K562 (cell line): Measurements from ENCODE around the gene BAD. TPM values are rescaled to one million over a fixed set of nuclear protein-coding genes. Genes with fewer than 3 reads are reported as not detected.

Source experiments
- FOXA3 ChIP-seq, 2 experiments: fragments of 450-650 bp in 1 of 2; sonication (generic) in 1 of 2; formaldehyde crosslinking; IDR thresholded peaks in 1 of 2; conservative IDR thresholded peaks in 1 of 2; 2 replicates each; pipeline versions ENCODE4 v1.4.0 to v1.8.0; 2020 to 2022; ENCODE audit warnings: mild to moderate bottlenecking in 2 of 2, missing genetic modification reagents in 1 of 2
- KLF6 ChIP-seq: fragments of 250-450 bp; sonication (Bioruptor Pico); IDR thresholded peaks from 2 replicates; pipeline ENCODE4 v1.4.0; 2020; ENCODE audit warnings: mild to moderate bottlenecking, moderate library complexity, borderline replicate concordance
- RFX1 ChIP-seq: fragments of 450-650 bp; IDR thresholded peaks from 2 replicates; pipeline ENCODE4 v1.6.1; 2016; ENCODE audit warnings: mild to moderate bottlenecking, moderate library complexity
- RFX5 ChIP-seq: IDR thresholded peaks from 2 replicates; pipeline ENCODE4 v1.6.1; 2011; ENCODE audit warnings: low read depth, mild to moderate bottlenecking, improper control_type of control experiment, low read length
- YBX1 ChIP-seq: fragments of 450-650 bp; IDR thresholded peaks from 2 replicates; pipeline ENCODE4 v1.7.1; 2016; ENCODE audit warnings: mild to moderate bottlenecking
- ZNF224 ChIP-seq: sonication (generic); formaldehyde crosslinking; IDR thresholded peaks from 2 replicates; pipeline ENCODE4 v1.8.0; 2022; ENCODE audit warnings: mild to moderate bottlenecking, missing genetic modification reagents
- polyA plus RNA-seq, 8 experiments: library from polyadenylated mRNA; depleted of rRNA in 4 of 8; stranded (reverse) in 5 of 8; unstranded in 3 of 8; fragments of >200 nt; fragmentation: Nextera tagmentation in 2 of 8; fragmentation: Illumina TruSeq in 1 of 8; extraction: Ambion mirVana in 2 of 8; extraction: Trizol in 1 of 8; gene quantifications; 2 replicates each; pipeline versions ENCODE4 v1.2.1 to v1.2.3, GENCODE V29; 2011 to 2014; ENCODE audit warnings: inconsistent platforms in 1 of 8, missing spikeins in 1 of 8
- total RNA-seq, 7 experiments: library from RNA; depleted of rRNA in 6 of 7; stranded (reverse); fragments of >200 nt in 6 of 7; fragmentation: Illumina TruSeq in 2 of 7; extraction: Trizol in 2 of 7; gene quantifications; 2 replicates each; pipeline versions ENCODE4 v1.2.1 to v1.2.3, GENCODE V29; 2011 to 2021; ENCODE audit warnings: low replicate concordance in 1 of 7
- TF ChIP-seq, protein P1 (sequence below): fragments of 450-650 bp; IDR thresholded peaks from 2 replicates; pipeline ENCODE4 v1.6.1; 2016; ENCODE audit warnings: mild to moderate bottlenecking, moderate library complexity
- TF ChIP-seq, protein P2 (sequence below): IDR thresholded peaks from 2 replicates; pipeline ENCODE4 v1.6.1; 2011; ENCODE audit warnings: borderline replicate concordance, low read depth, mild to moderate bottlenecking, moderate library complexity, low read length; ENCODE audit not compliant: insufficient read depth, poor library complexity, severe bottlenecking
- TF ChIP-seq, protein P3 (sequence below): fragments of 450-650 bp; IDR thresholded peaks from 2 replicates; pipeline ENCODE4 v1.6.1; 2014; ENCODE audit warnings: low read depth, mild to moderate bottlenecking, moderate library complexity, borderline replicate concordance

BAD gene
- total and polyA plus RNA-seq, 9 of the 15 experiments (the other 6 are each of a cell fraction or from before 2014, with no cell fraction given): 0.61 to 45.6 (median 11.8) TPM

DNA sequence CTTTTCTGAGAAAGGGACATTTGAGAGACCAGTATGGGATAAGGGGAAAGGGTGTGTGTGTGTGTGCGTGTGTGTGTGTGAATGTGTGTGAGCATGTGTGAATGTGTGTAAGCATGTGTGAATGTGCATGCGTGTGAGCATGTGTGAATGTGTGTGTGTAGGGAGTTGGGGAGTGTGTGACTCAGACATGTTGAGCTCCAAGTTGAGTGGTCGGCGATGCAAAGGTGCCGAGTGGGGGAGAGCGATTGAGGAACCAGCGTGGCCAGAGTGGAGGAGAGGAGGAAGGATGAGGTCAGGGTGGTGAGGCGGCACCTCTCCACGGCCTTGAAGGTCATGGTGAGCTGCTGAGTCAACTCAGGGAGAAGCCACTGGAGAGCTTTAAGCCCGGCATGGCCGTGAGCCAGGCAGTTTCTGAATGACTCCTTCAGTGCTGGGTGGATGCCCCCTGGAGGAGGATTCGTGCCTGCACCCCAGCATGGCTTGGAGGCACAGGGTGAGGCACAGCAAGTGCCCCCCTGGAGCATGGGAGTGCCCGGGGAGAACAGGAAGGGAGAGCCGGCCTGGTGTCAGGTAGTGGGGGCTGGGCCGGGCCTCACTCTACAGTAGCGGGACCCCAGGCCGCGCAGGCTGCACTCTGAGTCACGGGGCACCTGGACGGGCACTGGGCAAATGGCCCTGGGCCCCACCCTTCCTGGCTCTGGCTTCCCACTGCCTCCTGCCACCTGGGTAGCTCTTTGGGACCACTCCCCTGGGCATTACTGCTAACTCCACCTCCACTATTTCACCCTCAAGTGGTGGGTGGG, 47.3 kb upstream of the BAD start (continued):
- TF ChIP-seq, protein P1, sequence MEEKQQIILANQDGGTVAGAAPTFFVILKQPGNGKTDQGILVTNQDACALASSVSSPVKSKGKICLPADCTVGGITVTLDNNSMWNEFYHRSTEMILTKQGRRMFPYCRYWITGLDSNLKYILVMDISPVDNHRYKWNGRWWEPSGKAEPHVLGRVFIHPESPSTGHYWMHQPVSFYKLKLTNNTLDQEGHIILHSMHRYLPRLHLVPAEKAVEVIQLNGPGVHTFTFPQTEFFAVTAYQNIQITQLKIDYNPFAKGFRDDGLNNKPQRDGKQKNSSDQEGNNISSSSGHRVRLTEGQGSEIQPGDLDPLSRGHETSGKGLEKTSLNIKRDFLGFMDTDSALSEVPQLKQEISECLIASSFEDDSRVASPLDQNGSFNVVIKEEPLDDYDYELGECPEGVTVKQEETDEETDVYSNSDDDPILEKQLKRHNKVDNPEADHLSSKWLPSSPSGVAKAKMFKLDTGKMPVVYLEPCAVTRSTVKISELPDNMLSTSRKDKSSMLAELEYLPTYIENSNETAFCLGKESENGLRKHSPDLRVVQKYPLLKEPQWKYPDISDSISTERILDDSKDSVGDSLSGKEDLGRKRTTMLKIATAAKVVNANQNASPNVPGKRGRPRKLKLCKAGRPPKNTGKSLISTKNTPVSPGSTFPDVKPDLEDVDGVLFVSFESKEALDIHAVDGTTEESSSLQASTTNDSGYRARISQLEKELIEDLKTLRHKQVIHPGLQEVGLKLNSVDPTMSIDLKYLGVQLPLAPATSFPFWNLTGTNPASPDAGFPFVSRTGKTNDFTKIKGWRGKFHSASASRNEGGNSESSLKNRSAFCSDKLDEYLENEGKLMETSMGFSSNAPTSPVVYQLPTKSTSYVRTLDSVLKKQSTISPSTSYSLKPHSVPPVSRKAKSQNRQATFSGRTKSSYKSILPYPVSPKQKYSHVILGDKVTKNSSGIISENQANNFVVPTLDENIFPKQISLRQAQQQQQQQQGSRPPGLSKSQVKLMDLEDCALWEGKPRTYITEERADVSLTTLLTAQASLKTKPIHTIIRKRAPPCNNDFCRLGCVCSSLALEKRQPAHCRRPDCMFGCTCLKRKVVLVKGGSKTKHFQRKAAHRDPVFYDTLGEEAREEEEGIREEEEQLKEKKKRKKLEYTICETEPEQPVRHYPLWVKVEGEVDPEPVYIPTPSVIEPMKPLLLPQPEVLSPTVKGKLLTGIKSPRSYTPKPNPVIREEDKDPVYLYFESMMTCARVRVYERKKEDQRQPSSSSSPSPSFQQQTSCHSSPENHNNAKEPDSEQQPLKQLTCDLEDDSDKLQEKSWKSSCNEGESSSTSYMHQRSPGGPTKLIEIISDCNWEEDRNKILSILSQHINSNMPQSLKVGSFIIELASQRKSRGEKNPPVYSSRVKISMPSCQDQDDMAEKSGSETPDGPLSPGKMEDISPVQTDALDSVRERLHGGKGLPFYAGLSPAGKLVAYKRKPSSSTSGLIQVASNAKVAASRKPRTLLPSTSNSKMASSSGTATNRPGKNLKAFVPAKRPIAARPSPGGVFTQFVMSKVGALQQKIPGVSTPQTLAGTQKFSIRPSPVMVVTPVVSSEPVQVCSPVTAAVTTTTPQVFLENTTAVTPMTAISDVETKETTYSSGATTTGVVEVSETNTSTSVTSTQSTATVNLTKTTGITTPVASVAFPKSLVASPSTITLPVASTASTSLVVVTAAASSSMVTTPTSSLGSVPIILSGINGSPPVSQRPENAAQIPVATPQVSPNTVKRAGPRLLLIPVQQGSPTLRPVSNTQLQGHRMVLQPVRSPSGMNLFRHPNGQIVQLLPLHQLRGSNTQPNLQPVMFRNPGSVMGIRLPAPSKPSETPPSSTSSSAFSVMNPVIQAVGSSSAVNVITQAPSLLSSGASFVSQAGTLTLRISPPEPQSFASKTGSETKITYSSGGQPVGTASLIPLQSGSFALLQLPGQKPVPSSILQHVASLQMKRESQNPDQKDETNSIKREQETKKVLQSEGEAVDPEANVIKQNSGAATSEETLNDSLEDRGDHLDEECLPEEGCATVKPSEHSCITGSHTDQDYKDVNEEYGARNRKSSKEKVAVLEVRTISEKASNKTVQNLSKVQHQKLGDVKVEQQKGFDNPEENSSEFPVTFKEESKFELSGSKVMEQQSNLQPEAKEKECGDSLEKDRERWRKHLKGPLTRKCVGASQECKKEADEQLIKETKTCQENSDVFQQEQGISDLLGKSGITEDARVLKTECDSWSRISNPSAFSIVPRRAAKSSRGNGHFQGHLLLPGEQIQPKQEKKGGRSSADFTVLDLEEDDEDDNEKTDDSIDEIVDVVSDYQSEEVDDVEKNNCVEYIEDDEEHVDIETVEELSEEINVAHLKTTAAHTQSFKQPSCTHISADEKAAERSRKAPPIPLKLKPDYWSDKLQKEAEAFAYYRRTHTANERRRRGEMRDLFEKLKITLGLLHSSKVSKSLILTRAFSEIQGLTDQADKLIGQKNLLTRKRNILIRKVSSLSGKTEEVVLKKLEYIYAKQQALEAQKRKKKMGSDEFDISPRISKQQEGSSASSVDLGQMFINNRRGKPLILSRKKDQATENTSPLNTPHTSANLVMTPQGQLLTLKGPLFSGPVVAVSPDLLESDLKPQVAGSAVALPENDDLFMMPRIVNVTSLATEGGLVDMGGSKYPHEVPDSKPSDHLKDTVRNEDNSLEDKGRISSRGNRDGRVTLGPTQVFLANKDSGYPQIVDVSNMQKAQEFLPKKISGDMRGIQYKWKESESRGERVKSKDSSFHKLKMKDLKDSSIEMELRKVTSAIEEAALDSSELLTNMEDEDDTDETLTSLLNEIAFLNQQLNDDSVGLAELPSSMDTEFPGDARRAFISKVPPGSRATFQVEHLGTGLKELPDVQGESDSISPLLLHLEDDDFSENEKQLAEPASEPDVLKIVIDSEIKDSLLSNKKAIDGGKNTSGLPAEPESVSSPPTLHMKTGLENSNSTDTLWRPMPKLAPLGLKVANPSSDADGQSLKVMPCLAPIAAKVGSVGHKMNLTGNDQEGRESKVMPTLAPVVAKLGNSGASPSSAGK: 0 out of 2 replicates have a peak, but pooled peaks have one; percentile 40
- TF ChIP-seq, protein P2, sequence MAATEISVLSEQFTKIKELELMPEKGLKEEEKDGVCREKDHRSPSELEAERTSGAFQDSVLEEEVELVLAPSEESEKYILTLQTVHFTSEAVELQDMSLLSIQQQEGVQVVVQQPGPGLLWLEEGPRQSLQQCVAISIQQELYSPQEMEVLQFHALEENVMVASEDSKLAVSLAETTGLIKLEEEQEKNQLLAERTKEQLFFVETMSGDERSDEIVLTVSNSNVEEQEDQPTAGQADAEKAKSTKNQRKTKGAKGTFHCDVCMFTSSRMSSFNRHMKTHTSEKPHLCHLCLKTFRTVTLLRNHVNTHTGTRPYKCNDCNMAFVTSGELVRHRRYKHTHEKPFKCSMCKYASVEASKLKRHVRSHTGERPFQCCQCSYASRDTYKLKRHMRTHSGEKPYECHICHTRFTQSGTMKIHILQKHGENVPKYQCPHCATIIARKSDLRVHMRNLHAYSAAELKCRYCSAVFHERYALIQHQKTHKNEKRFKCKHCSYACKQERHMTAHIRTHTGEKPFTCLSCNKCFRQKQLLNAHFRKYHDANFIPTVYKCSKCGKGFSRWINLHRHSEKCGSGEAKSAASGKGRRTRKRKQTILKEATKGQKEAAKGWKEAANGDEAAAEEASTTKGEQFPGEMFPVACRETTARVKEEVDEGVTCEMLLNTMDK: peak; percentile 69
- TF ChIP-seq FOXA3 (CRISPR knock-in tag; conservative IDR thresholded peaks at IDR 0.05 in 1 of 2, IDR thresholded peaks at IDR 0.05 in 1 of 2): no peak
- TF ChIP-seq RFX5: no peak
- no peak for TF ChIP-seq ZNF224 (CRISPR knock-in tag)
- no peak for TF ChIP-seq YBX1
- TF ChIP-seq, protein P3, sequence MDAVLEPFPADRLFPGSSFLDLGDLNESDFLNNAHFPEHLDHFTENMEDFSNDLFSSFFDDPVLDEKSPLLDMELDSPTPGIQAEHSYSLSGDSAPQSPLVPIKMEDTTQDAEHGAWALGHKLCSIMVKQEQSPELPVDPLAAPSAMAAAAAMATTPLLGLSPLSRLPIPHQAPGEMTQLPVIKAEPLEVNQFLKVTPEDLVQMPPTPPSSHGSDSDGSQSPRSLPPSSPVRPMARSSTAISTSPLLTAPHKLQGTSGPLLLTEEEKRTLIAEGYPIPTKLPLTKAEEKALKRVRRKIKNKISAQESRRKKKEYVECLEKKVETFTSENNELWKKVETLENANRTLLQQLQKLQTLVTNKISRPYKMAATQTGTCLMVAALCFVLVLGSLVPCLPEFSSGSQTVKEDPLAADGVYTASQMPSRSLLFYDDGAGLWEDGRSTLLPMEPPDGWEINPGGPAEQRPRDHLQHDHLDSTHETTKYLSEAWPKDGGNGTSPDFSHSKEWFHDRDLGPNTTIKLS: peak; percentile 55; the same call in 1 of the 2 replicates
- no peak for TF ChIP-seq KLF6 (CRISPR knock-in tag)
- no peak for TF ChIP-seq RFX1
